ENCODE measurements around the gene TGFBR3L.

TGFBR3L gene

GRCh38 chr19:7914598-7915045 lies at the start of gene TGFBR3L:
TSS of gene TGFBR3L (plus strand) at chr19:7914830.
- Histone ChIP-seq H3K9me3 (ENCODE audit: control insufficient read depth in 2 of 2, low read length in 2 of 2) (no peaks in the 10 kb centered on the region), H3K4me1 (ENCODE audit: control insufficient read depth in 2 of 2, insufficient read depth in 2 of 2, low read length in 2 of 2) (peaks cover 12 to 19% of the 10 kb centered on the region in 2 donors), H3K27ac (ENCODE audit: low read depth in 2 of 2, low read length in 2 of 2) (no peak within 1 kb of the TSS), H3K4me3 (ENCODE audit: low read length in 2 of 2) (no peak within 1 kb of the TSS), H3K9ac (ENCODE audit: low read depth in 1 of 2, low read length in 2 of 2) (no peak within 1 kb of the TSS), H3K36me3 (ENCODE audit: control insufficient read depth in 2 of 2, insufficient read depth in 2 of 2, low read length in 2 of 2) (peaks cover 24 to 26% of the 10 kb centered on the region in 2 donors), H3K27me3 (ENCODE audit: control insufficient read depth in 2 of 2, insufficient read depth in 2 of 2, low read length in 2 of 2) (peaks cover 23 to 26% of the 10 kb centered on the region in 2 donors)

- no peaks in the 10 kb centered on the region for H3K36me3 ChIP-seq (ENCODE audit: control insufficient read depth in 2 of 2, insufficient read depth in 2 of 2, low read length in 2 of 2)
- peaks cover 24 to 42% of the 10 kb centered on the region in 2 donors for H3K27me3 ChIP-seq (ENCODE audit: control insufficient read depth in 2 of 2, insufficient read depth in 2 of 2, low read length in 2 of 2)
- H3K4me3 ChIP-seq (ENCODE audit: low read length in 2 of 2) = no peak overlapping the region
- H3K4me1 ChIP-seq (ENCODE audit: control insufficient read depth in 2 of 2, insufficient read depth in 2 of 2, low read length in 2 of 2) = peaks cover 14 to 23% of the 10 kb centered on the region in 2 donors
- no peak overlapping the region for H3K9ac ChIP-seq (ENCODE audit: low read depth in 1 of 2, low read length in 2 of 2)
- H3K9me3 ChIP-seq (ENCODE audit: control insufficient read depth in 2 of 2, low read length in 2 of 2) = no peaks in the 10 kb centered on the region
- no peak overlapping the region for H3K27ac ChIP-seq (ENCODE audit: low read depth in 2 of 2, low read length in 2 of 2)
Observed at GRCh38 chr19:7865262-7865911, 49.2 kb upstream of the TGFBR3L start.

GRCh38 chr19:7866399-7867091 lies 48.1 kb upstream of the TGFBR3L start:
- H3K27me3 ChIP-seq (ENCODE audit: control insufficient read depth in 2 of 2, insufficient read depth in 2 of 2, low read length in 2 of 2) = peaks cover 17 to 32% of the 10 kb centered on the region in 2 donors
- H3K4me3 ChIP-seq (ENCODE audit: low read length in 2 of 2) = no peak overlapping the region
- H3K4me1 ChIP-seq (ENCODE audit: control insufficient read depth in 2 of 2, insufficient read depth in 2 of 2, low read length in 2 of 2) = peaks cover 20 to 26% of the 10 kb centered on the region in 2 donors

GRCh38 chr19:7867092-7867844 lies 47.4 kb upstream of the TGFBR3L start:
- no peak overlapping the region for H3K9ac ChIP-seq (ENCODE audit: low read depth in 1 of 2, low read length in 2 of 2)
- H3K27ac ChIP-seq (ENCODE audit: low read depth in 2 of 2, low read length in 2 of 2) = no peak overlapping the region
- peaks cover 17 to 29% of the 10 kb centered on the region in 2 donors for H3K27me3 ChIP-seq (ENCODE audit: control insufficient read depth in 2 of 2, insufficient read depth in 2 of 2, low read length in 2 of 2)
- H3K4me1 ChIP-seq (ENCODE audit: control insufficient read depth in 2 of 2, insufficient read depth in 2 of 2, low read length in 2 of 2) = peaks cover 21 to 24% of the 10 kb centered on the region in 2 donors
- no peaks in the 10 kb centered on the region for H3K9me3 ChIP-seq (ENCODE audit: control insufficient read depth in 2 of 2, low read length in 2 of 2)
- H3K4me3 ChIP-seq (ENCODE audit: low read length in 2 of 2) = no peak overlapping the region
- no peaks in the 10 kb centered on the region for H3K36me3 ChIP-seq (ENCODE audit: control insufficient read depth in 2 of 2, insufficient read depth in 2 of 2, low read length in 2 of 2)

More at GRCh38 chr19:7866399-7867091, 48.1 kb upstream of the TGFBR3L start:
- no peaks in the 10 kb centered on the region for H3K36me3 ChIP-seq (ENCODE audit: control insufficient read depth in 2 of 2, insufficient read depth in 2 of 2, low read length in 2 of 2)
- H3K27ac ChIP-seq (ENCODE audit: low read depth in 2 of 2, low read length in 2 of 2) = no peak overlapping the region
- no peak overlapping the region for H3K9ac ChIP-seq (ENCODE audit: low read depth in 1 of 2, low read length in 2 of 2)
- H3K9me3 ChIP-seq (ENCODE audit: control insufficient read depth in 2 of 2, low read length in 2 of 2) = no peaks in the 10 kb centered on the region

- Histone ChIP-seq H3K9ac (ENCODE audit: low read depth in 1 of 2, low read length in 2 of 2) (peak overlapping the region in 1 of 2 donors; percentile 59), H3K9me3 (ENCODE audit: control insufficient read depth in 2 of 2, low read length in 2 of 2) (no peaks in the 10 kb centered on the region), H3K27ac (ENCODE audit: low read depth in 2 of 2, low read length in 2 of 2) (no peak overlapping the region), H3K27me3 (ENCODE audit: control insufficient read depth in 2 of 2, insufficient read depth in 2 of 2, low read length in 2 of 2) (peaks cover 22 to 30% of the 10 kb centered on the region in 2 donors), H3K4me3 (ENCODE audit: low read length in 2 of 2) (peak overlapping the region; percentile 2 to 31), H3K36me3 (ENCODE audit: control insufficient read depth in 2 of 2, insufficient read depth in 2 of 2, low read length in 2 of 2) (no peaks in the 10 kb centered on the region), H3K4me1 (ENCODE audit: control insufficient read depth in 2 of 2, insufficient read depth in 2 of 2, low read length in 2 of 2) (peaks cover 22 to 25% of the 10 kb centered on the region in 2 donors)
Observed at GRCh38 chr19:7868326-7868670, 46.3 kb upstream of the TGFBR3L start.

- Histone ChIP-seq H3K27ac (ENCODE audit: low read depth in 2 of 2, low read length in 2 of 2) (peak overlapping the region; percentile 42 to 68), H3K4me3 (ENCODE audit: low read length in 2 of 2) (peak overlapping the region; percentile 64 to 66), H3K9me3 (ENCODE audit: control insufficient read depth in 2 of 2, low read length in 2 of 2) (no peaks in the 10 kb centered on the region), H3K36me3 (ENCODE audit: control insufficient read depth in 2 of 2, insufficient read depth in 2 of 2, low read length in 2 of 2) (no peaks in the 10 kb centered on the region), H3K27me3 (ENCODE audit: control insufficient read depth in 2 of 2, insufficient read depth in 2 of 2, low read length in 2 of 2) (peaks cover 24 to 26% of the 10 kb centered on the region in 2 donors), H3K9ac (ENCODE audit: low read depth in 1 of 2, low read length in 2 of 2) (peak overlapping the region in 1 of 2 donors; percentile 59), H3K4me1 (ENCODE audit: control insufficient read depth in 2 of 2, insufficient read depth in 2 of 2, low read length in 2 of 2) (peaks cover 22% of the 10 kb centered on the region in 2 donors)
Observed at GRCh38 chr19:7868671-7869452, 45.8 kb upstream of the TGFBR3L start.

- peak overlapping the region in 1 of 2 donors; percentile 48 for H3K9ac ChIP-seq (ENCODE audit: low read depth in 1 of 2, low read length in 2 of 2)
Observed at GRCh38 chr19:7869453-7869909, 45.1 kb upstream of the TGFBR3L start.

GRCh38 chr19:7869910-7870511 lies 44.6 kb upstream of the TGFBR3L start:
- peaks cover 27 to 29% of the 10 kb centered on the region in 2 donors for H3K27me3 ChIP-seq (ENCODE audit: control insufficient read depth in 2 of 2, insufficient read depth in 2 of 2, low read length in 2 of 2)
- peak overlapping the region; percentile 48 to 66 for H3K4me3 ChIP-seq (ENCODE audit: low read length in 2 of 2)

More at GRCh38 chr19:7869453-7869909, 45.1 kb upstream of the TGFBR3L start:
- Histone ChIP-seq H3K4me1 (ENCODE audit: control insufficient read depth in 2 of 2, insufficient read depth in 2 of 2, low read length in 2 of 2) (peaks cover 22 to 26% of the 10 kb centered on the region in 2 donors), H3K4me3 (ENCODE audit: low read length in 2 of 2) (peak overlapping the region; percentile 48 to 66), H3K27me3 (ENCODE audit: control insufficient read depth in 2 of 2, insufficient read depth in 2 of 2, low read length in 2 of 2) (peaks cover 26 to 28% of the 10 kb centered on the region in 2 donors), H3K9me3 (ENCODE audit: control insufficient read depth in 2 of 2, low read length in 2 of 2) (no peaks in the 10 kb centered on the region), H3K27ac (ENCODE audit: low read depth in 2 of 2, low read length in 2 of 2) (peak overlapping the region; percentile 42 to 68), H3K36me3 (ENCODE audit: control insufficient read depth in 2 of 2, insufficient read depth in 2 of 2, low read length in 2 of 2) (no peaks in the 10 kb centered on the region)

More at GRCh38 chr19:7869910-7870511, 44.6 kb upstream of the TGFBR3L start:
- H3K4me1 ChIP-seq (ENCODE audit: control insufficient read depth in 2 of 2, insufficient read depth in 2 of 2, low read length in 2 of 2) = peaks cover 22 to 27% of the 10 kb centered on the region in 2 donors
- H3K36me3 ChIP-seq (ENCODE audit: control insufficient read depth in 2 of 2, insufficient read depth in 2 of 2, low read length in 2 of 2) = no peaks in the 10 kb centered on the region
- no peak overlapping the region for H3K9ac ChIP-seq (ENCODE audit: low read depth in 1 of 2, low read length in 2 of 2)
- peak overlapping the region; percentile 42 to 68 for H3K27ac ChIP-seq (ENCODE audit: low read depth in 2 of 2, low read length in 2 of 2)
- no peaks in the 10 kb centered on the region for H3K9me3 ChIP-seq (ENCODE audit: control insufficient read depth in 2 of 2, low read length in 2 of 2)

All from mucosa of rectum (tissue), 2 donors.